Measurements from ENCODE around the gene NIPA2. TPM values are rescaled to one million over a fixed set of nuclear protein-coding genes. Genes with fewer than 3 reads are reported as not detected.

The NIPA2 gene
- 10 to 100 TPM; 37.3 to 41.3 (median 40.9) TPM for total RNA-seq
- 76.8 TPM for total RNA-seq (2013)

DNA sequence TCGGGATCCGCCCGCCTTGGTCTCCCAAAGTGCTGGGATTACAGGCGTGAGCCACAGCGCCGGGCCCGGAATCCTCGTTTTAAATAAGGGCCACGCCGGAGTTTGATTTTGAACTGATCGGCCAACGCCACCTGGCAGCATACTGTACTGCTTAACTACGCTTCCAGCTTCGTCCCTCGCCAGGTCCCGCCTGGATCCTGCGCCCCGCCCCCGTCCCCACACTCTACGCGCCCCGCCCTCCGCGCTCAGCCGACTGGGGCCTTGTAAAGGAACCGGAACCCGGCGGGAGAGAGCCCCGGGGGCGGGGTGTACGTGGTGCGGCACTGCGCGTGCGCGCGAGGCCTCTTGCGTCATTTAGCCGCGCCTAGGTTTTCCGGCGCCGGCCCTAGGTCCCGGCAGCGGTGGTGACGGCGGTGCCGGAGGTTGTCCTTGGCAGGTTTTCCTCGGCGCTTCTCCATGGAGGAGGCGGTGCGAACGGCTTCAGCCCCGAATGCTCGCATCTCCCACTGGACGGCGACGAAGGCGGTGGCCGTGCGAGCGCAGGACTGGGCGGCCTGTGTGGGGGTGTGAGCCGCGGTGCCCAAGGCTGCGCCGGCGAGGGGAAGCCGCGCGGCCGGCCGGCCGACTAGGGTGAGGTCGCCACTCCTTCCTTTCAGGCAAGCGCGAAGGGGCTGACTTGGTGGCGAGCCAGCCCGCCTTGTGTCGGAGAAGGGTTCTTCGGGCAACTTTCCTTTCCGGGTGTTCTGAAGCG is at the start of gene NIPA2:
TSS of gene NIPA2 (plus strand) at position 375 of the 751 bp plus-strand sequence. CDS start 13,066 bp downstream, outside the sequence.
- no peaks in the 10 kb centered on the region for H3K36me3 ChIP-seq (ENCODE audit: control insufficient read depth, insufficient read depth, low read length)
- peak within 1 kb of the TSS; percentile 85 for H3K4me3 ChIP-seq (ENCODE audit: low read length)
- Mint-ChIP-seq H3K27me3 (ENCODE audit: low read depth in 2 of 2) (no peaks in the 10 kb centered on the region), H3K36me3 (no peaks in the 10 kb centered on the region), H3K9me3 (no peaks in the 10 kb centered on the region), H3K4me1 (peaks cover 32 to 36% of the 10 kb centered on the region in 2 donors), H3K27ac (peak within 1 kb of the TSS; percentile 84 to 94), H3K4me3 (peak within 1 kb of the TSS; percentile 91)
- peaks cover 21% of the 10 kb centered on the region for H3K4me1 ChIP-seq (ENCODE audit: control insufficient read depth, insufficient read depth, low read length)
- ATAC-seq = peak; percentile 95 to 99 (median 96)
- no peaks in the 10 kb centered on the region for H3K27me3 ChIP-seq (ENCODE audit: control insufficient read depth, insufficient read depth, low read length)
- intact Hi-C loops (cut with micrococcal nuclease) = no loop called here
- peak within 1 kb of the TSS; percentile 97 for H3K27ac ChIP-seq (ENCODE audit: low read length)
- peak; percentile 98 for DNase-seq
- under 1% methylated on average over 83 of the region's 83 CpGs for WGBS (ENCODE audit: insufficient coverage)
- no peaks in the 10 kb centered on the region for H3K9me3 ChIP-seq (ENCODE audit: control insufficient read depth, insufficient read depth, low read length)
- TF ChIP-seq, protein P1, sequence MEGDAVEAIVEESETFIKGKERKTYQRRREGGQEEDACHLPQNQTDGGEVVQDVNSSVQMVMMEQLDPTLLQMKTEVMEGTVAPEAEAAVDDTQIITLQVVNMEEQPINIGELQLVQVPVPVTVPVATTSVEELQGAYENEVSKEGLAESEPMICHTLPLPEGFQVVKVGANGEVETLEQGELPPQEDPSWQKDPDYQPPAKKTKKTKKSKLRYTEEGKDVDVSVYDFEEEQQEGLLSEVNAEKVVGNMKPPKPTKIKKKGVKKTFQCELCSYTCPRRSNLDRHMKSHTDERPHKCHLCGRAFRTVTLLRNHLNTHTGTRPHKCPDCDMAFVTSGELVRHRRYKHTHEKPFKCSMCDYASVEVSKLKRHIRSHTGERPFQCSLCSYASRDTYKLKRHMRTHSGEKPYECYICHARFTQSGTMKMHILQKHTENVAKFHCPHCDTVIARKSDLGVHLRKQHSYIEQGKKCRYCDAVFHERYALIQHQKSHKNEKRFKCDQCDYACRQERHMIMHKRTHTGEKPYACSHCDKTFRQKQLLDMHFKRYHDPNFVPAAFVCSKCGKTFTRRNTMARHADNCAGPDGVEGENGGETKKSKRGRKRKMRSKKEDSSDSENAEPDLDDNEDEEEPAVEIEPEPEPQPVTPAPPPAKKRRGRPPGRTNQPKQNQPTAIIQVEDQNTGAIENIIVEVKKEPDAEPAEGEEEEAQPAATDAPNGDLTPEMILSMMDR (IDR thresholded peaks at IDR 0.05) = no peak

DNA sequence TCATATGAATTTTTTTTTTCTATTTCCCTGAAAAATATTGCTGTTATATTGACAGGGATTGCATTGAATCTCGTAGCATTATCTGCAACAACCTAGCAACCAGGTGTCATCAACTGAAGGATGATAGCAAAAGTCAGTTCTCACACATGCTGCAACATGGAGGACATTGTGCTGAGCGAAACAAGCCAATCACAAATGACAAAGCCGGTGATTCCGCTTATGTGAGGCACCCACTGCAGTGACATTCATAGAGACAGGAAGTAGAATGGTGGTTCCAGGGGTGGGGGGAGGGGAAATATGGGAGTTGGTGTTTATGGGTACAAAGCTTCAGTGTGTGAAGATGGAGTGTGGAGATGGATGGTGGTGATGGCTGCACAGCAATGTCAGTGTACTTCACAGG is 44.4 kb upstream of the NIPA2 start:
- no peaks in the 10 kb centered on the region for H3K9me3 ChIP-seq (ENCODE audit: control insufficient read depth, insufficient read depth, low read length)
- H3K4me1 ChIP-seq (ENCODE audit: control insufficient read depth, insufficient read depth, low read length) = peaks cover 2% of the 10 kb centered on the region
- WGBS (ENCODE audit: insufficient coverage) = 91% methylated on average over 4 of the region's 4 CpGs
- H3K27ac ChIP-seq (ENCODE audit: low read length) = no peak overlapping the region
- H3K36me3 Mint-ChIP-seq = no peaks in the 10 kb centered on the region
- intact Hi-C loops (cut with micrococcal nuclease) = no loop called here
- H3K4me3 ChIP-seq (ENCODE audit: low read length) = no peak overlapping the region
- no peak for ATAC-seq
- no peak for DNase-seq
- H3K27me3 ChIP-seq (ENCODE audit: control insufficient read depth, insufficient read depth, low read length) = no peaks in the 10 kb centered on the region
- H3K4me1 Mint-ChIP-seq = peaks cover 8 to 26% of the 10 kb centered on the region in 2 donors
- TF ChIP-seq, protein P1 (IDR thresholded peaks at IDR 0.05) = no peak
- H3K27ac Mint-ChIP-seq = peak overlapping the region in 1 of 2 donors; percentile 48
- no peak overlapping the region for H3K4me3 Mint-ChIP-seq
- H3K36me3 ChIP-seq (ENCODE audit: control insufficient read depth, insufficient read depth, low read length) = no peaks in the 10 kb centered on the region
- no peaks in the 10 kb centered on the region for H3K9me3 Mint-ChIP-seq
- H3K27me3 Mint-ChIP-seq (ENCODE audit: low read depth in 2 of 2) = no peaks in the 10 kb centered on the region

DNA sequence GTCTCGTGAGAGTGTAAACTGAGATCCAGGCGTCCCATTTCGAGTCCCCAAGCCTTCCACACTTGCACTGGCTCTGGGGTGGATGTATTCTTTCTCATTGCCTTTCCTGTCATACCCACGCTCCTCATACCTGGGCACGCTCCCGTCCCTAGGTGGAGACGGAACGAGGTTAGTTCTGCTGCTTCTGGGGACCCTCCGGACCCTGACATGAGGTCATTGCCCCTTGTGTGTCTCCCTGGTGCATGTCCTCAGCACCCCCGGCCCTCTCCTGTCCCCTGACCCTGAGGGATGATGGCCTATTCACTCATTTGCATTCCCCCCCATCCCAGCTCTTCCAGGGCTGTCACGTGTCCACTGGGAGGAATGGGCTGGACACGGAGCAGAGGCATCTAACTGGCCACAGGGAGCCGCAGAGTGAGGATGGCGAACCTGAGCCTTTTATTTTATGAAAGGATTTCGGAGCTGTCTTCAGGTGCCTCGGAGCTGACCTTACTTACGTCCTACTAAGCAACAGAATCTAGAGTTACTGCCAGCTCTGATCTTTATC is 43.8 kb upstream of the NIPA2 start:
- TF ChIP-seq, protein P1 (IDR thresholded peaks at IDR 0.05) = no peak
- Mint-ChIP-seq H3K4me1 (peaks cover 8 to 20% of the 10 kb centered on the region in 2 donors), H3K27ac (no peak overlapping the region), H3K36me3 (no peaks in the 10 kb centered on the region), H3K27me3 (ENCODE audit: low read depth in 2 of 2) (no peaks in the 10 kb centered on the region), H3K4me3 (no peak overlapping the region), H3K9me3 (no peaks in the 10 kb centered on the region)
- no peaks in the 10 kb centered on the region for H3K9me3 ChIP-seq (ENCODE audit: control insufficient read depth, insufficient read depth, low read length)
- intact Hi-C loops (cut with micrococcal nuclease) = no loop called here
- H3K36me3 ChIP-seq (ENCODE audit: control insufficient read depth, insufficient read depth, low read length) = no peaks in the 10 kb centered on the region
- ATAC-seq (no peak), DNase-seq (no peak)
- no peak overlapping the region for H3K27ac ChIP-seq (ENCODE audit: low read length)
- no peaks in the 10 kb centered on the region for H3K27me3 ChIP-seq (ENCODE audit: control insufficient read depth, insufficient read depth, low read length)
- 96% methylated on average over 17 of the region's 17 CpGs for WGBS (ENCODE audit: insufficient coverage)
- H3K4me1 ChIP-seq (ENCODE audit: control insufficient read depth, insufficient read depth, low read length) = peaks cover 2% of the 10 kb centered on the region
- no peak overlapping the region for H3K4me3 ChIP-seq (ENCODE audit: low read length)
